ENCODE results near the gene LYSMD2.
"Not testable (repeated sequence)": the region's sequence is repeated elsewhere in the genome, so short reads cannot be mapped to it uniquely, and the experiment has no call there.

Gene LYSMD2, protein sequence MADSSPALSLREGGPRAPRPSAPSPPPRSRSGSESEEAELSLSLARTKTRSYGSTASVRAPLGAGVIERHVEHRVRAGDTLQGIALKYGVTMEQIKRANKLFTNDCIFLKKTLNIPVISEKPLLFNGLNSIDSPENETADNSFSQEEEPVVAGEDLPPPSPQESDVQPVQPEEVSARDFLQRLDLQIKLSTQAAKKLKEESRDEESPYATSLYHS

DNA sequence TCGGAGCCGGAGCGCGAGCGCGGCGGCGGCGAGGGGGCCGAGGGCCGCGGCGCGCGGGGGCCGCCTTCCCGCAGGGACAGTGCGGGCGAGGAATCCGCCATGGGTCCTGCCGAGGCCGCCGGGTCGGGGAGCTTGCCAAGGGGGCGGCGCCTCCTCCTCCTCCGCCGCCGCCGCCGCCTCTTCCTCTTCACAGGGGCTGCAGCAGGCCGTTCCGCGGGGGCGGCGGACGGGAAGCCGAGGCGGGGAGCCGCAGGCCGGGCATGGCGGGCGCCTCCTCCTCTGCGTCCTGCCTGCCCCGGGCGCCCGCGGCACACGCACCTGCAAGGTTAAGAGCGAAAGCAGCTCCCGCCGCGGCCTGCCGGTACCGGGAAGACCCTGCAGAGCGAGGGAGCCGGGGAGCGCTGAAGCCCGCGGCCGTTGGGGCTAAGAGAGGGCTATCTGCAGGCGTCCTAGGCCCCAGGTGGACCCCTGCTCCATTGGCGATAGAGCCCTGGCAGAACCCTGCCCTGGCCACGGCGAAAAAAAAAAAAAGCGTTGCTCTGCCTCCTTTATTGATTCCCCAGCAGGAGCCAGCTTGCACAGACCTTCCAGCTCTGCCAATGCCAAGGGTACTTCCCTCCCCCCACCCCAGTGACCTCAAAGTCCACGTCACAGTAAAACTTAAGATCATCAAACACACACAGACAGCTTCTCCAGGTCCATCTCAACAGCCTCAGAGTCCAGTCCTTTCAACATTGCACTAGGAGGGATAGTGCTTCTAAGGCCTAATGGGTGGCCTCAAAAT lies at the start of gene LYSMD2:
TSS of gene LYSMD2 (minus strand) at position 134 of the 784 bp plus-strand sequence. CDS start at position 101, 33 bp downstream.
- peak in 2 of 3 donors; percentile 25 to 58 for DNase-seq (ENCODE audit: low read depth in 3 of 3)

DNA sequence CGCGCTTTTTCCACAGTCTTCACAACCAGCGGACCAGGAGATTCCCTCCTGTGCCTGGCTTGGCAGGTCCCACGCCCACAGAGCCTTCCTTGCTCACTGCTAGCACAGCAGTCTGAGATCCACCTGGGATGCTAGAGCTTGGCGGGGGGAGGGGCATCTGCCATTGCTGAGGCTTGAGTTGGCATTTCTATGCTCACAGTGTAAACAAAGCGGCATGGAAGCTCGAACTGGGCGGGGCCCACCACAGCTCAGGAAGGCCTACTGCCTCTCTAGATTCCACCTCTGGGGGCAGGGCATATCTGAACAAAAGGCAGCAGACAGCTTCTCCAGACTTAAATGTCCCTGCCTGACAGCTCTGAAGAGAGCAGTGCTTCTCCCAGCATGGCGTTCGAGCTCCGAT lies 49.7 kb upstream of the LYSMD2 start:
- not testable (repeated sequence) for DNase-seq (ENCODE audit: low read depth in 3 of 3)

GRCh38 chr15:51783967-51784366 lies 46.5 kb upstream of the LYSMD2 start:
- no peak for DNase-seq (ENCODE audit: low read depth in 3 of 3)

GRCh38 chr15:51782357-51782896 lies 45.0 kb upstream of the LYSMD2 start:
- DNase-seq (ENCODE audit: low read depth in 3 of 3), result no peak

GRCh38 chr15:51781506-51781905 lies 44.1 kb upstream of the LYSMD2 start:
- no peak for DNase-seq (ENCODE audit: low read depth in 3 of 3)

- no peak for DNase-seq (ENCODE audit: low read depth in 3 of 3)
Measured at GRCh38 chr15:51780636-51781035, 43.2 kb upstream of the LYSMD2 start.

GRCh38 chr15:51776952-51777569 lies 39.6 kb upstream of the LYSMD2 start:
- DNase-seq (ENCODE audit: low read depth in 3 of 3), result peak; percentile 31 to 54 (median 35)

GRCh38 chr15:51775967-51776816 lies 38.7 kb upstream of the LYSMD2 start:
- DNase-seq (ENCODE audit: low read depth in 3 of 3), result peak in 1 of 3 donors; percentile 47

DNA sequence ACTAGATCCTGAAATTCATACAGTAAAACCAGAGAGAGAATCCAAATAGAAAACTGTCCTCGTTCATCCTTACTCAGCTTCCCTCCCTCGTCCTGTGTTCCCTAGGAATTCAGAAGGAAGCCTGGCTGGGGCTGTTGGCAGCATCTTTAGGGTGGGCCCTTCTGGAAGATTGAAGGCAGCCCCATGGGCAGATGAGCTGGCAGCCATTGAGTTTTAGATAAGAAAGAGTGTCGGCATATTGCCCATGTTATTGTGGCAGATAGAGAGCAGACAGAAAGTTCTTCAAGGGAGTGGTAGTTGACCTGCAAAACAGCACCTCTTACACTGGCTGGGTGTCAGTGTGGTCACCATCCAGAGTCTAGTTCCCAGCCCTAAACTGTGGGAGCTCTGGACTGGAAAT lies 37.5 kb upstream of the LYSMD2 start:
- DNase-seq (ENCODE audit: low read depth in 3 of 3), result no peak

- no peak for DNase-seq (ENCODE audit: low read depth in 3 of 3)
Measured at GRCh38 chr15:51771773-51772172, 34.3 kb upstream of the LYSMD2 start.

DNA sequence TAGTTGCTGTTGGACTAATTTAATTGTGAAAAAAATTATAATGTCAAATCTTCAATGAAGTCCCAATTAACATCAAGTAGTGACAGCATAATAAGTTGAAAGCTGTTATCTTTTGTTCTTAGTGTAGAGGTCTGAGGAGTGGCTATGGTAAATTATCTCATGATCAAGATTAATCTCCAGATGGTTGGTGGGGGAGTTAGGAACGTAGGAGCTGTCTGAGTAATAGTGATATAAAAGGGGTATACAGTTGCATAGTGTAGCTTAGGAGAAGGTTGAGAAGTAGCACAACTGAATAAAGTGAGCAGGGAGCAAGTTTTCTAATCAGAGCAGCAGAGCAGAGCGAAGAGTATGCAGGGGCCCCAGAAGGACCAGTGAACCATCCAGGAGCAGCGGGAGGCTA lies 33.4 kb upstream of the LYSMD2 start:
- DNase-seq (ENCODE audit: low read depth in 3 of 3), result no peak

DNA sequence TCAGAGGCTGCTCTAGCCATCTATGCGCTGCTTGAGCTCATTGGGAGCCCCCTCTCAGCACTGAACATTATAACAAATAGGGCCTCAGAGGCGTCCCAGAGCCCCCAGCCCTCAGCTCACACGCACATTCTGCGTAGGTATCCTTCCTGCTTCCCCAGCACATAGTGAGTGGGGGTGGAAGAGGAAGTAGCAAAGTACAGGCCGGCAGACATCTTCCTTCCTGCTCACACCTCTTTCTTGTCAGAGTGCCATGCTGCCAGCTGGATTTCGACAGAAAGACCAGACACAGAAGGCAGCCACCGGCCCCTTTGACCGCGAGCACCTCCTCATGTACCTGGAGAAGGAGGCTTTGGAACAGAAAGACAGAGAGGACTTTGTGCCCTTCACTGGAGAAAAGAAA lies 30.6 kb upstream of the LYSMD2 start:
- no peak for DNase-seq (ENCODE audit: low read depth in 3 of 3)

DNA sequence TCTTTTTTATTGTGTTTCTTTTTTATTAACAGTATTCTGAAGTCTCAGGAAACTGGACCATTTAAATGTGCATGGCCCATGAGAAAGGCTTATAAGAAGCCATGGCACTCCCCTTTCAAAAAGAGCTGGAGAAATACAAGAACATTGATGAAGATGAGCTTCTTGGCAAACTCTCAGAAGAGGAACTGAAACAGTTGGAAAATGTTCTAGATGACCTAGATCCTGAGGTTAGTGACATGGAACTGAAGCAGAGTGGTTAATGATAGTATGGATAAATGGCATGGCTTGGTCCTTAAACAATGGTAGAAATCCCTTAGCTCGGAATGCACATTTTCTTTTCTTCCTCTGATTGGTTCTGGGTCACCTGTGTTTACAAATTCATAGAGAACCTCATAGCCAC lies 28.9 kb upstream of the LYSMD2 start:
- DNase-seq (ENCODE audit: low read depth in 3 of 3), result no peak

DNA sequence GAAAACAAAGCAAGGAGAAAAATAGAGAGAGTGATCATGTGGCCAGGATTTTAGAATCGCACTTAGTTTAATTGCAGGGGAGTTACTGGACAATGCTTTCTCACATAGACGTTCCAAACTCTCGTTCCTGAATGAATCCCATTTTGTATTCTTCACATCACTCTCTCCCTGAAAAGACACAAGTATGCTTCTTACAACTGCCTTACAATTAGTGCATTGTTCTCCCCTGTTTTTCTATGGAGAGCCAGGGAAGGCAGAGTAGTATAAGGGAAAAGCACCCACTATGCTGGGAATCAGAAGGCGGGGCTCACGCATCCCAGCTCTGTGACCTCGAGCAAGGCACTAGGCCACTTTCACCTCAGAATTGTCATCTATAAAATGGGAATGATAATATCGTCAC lies 28.3 kb upstream of the LYSMD2 start:
- DNase-seq (ENCODE audit: low read depth in 3 of 3), result no peak

DNA sequence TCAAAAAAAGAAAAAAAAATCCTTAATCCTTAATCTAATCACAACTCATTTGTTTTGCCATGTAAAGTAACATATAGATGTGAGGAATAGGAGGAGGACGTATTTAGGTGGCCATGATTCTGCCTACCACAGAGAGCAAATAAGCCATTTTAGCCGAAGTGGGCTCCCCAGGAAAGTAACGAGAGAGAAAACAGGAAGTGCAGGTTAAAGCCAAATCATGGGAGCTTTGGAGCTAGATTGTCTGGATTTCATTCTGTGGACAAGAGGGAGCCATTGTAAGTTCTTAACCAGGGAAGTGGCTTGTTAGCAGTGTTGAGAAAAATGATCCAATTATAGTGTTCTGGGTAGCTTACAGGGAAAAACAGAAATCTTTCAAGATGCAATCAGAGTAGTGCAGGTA lies 23.4 kb upstream of the LYSMD2 start:
- no peak for DNase-seq (ENCODE audit: low read depth in 3 of 3)

DNA sequence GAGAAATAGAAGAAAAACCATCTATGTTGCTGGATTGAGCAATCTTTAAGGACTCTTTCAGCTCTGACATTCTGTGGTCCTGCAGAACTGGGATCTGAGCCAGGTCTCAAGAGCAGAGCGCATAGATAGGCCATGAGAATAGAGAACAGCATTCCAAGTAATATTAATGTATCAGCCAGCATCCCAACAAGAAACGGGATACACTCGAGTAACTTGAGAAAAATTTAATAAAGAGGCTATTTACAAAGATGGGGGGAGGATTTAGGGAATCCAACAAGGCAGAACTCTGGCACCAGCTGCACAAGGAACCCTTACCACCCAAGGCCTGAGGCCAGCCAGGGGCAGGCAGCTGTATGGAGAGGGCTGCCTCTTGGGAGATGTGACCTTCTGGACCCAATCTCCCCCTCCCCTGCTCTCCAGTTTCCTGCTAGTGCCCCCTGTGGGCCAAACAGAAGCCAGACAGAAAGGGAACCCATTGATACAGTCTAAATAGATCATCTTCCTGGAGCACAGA lies 22.2 kb upstream of the LYSMD2 start:
- no peak for DNase-seq (ENCODE audit: low read depth in 3 of 3)

DNA sequence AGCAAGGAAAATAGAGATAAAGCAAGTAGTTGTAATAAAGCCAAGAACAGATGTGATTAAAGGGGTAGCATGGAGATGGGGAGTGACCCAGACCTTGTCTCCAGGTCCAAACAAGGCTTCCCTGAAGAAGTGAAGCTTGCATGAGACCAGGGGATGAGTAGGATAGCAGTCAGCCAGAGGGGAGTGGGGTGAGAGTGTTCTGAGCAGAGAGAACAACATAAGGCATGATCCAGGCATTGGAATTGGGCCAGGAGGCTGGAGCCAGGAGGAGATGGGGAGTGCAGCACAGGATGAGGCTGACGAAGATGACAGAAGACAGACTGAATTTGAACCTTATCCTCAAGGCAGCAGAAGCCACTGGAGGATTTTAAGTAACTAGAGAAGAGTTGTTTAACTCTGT lies 21.2 kb upstream of the LYSMD2 start:
- no peak for DNase-seq (ENCODE audit: low read depth in 3 of 3)

DNA sequence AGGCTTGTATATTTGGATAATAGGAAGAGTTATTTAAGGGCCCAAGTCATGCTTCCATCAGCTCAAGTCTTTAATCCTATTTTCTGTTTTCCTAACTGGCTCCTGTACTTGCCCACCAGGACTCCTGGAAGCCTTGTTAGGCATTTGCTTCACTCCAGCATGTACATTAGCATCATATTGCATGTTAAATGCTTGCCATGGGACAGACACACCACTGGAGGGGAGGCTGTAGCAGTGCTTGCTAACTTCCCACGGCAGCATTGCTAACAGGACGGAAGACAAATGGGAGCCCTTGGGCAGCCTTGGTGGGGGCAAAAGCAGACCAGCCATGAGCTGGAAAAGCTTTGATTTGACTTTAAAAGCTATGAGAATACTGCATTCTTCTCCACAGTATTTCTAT lies 20.0 kb upstream of the LYSMD2 start:
- DNase-seq (ENCODE audit: low read depth in 3 of 3), result no peak

DNA sequence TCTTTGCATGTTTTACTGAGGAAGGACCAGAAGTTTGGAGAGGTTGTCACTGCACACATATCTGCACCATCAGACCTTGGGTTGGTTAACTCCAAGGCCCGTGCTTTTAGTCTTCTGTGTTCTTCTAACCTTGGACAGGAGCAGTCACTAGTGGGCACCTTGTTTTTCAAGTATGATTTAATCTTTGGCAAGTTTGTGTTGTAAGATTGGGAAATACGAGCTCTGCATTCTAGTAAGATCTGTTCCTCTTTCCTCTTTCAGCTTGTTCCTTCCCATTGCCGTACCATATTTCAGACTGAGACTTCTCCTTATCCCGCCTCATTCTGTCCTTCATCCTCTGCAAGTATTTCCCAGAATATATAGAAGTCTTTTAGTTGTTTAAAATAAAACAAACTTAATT lies 19.0 kb upstream of the LYSMD2 start:
- no peak for DNase-seq (ENCODE audit: low read depth in 3 of 3)

DNA sequence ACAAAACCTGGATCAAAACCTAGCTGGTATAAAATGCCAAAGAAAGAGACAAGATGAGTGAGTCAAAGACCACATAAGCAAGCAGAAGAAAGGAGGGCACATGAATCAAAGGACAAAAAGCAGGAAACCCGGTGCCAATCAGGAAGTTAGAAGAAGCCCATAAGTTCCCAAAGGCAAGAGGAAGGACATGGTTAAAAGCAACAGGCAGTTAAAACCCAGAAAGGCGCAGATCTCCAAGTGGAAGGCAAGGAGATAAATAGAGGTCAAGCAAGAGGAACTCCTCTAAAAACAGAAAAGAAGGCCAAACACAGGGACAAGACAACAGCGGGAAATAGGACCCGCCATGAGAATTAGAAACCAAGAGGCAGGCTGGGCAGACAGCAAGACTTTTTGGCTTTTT lies 18.3 kb upstream of the LYSMD2 start:
- DNase-seq (ENCODE audit: low read depth in 3 of 3), result no peak

- DNase-seq (ENCODE audit: low read depth in 3 of 3), result no peak
Measured at GRCh38 chr15:51754267-51754666, 16.8 kb upstream of the LYSMD2 start.

DNA sequence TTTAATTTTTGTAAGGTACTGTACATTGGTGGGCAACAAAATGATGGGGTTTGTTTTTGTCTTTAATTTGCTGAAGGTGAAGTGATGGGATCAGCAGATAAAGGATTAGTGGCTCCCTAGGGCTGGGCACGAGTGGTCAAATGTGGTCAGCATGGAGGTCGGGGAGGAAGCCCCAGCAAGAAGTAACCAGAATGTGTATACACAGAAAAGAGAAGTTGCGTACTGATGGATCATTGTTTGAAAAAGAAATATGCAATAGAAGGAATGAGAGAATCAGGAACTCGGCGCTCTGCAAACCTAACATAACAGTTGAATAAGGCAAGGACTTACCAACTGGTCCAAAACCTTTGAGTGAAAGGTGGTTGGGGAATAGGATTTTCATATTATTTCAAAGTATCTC lies 15.4 kb upstream of the LYSMD2 start:
- no peak for DNase-seq (ENCODE audit: low read depth in 3 of 3)
